HL-60 (cell line): Measurements from ENCODE around the gene PPP2R2D.

Experiments used
- DNase-seq, 2 experiments: peaks; one replicate each; pipeline ENCODE4 v3.0.0-alpha.2; 2010 to 2020; ENCODE audit warnings: low read depth in 1 of 2, low spot score in 1 of 2
- H3K27ac ChIP-seq: fragments of 250-450 bp; sonication (Bioruptor Pico); replicated peaks from 2 replicates; pipeline ENCODE4 v1.5.1; 2020; ENCODE audit warnings: mild to moderate bottlenecking, moderate library complexity
- H3K27me3 ChIP-seq: fragments of 250-450 bp; sonication (Bioruptor Pico); 2 replicates; pipeline ENCODE4 v1.5.1; 2021; ENCODE audit warnings: mild to moderate bottlenecking, moderate library complexity; ENCODE audit not compliant: insufficient read depth, poor library complexity, severe bottlenecking
- H3K4me3 ChIP-seq: replicated peaks from 2 replicates; pipeline ENCODE4 v1.5.1; 2011; ENCODE audit warnings: mild to moderate bottlenecking, control low read depth, low read length; ENCODE audit not compliant: insufficient read depth
- GABPA ChIP-seq: IDR thresholded peaks from 2 replicates; pipeline ENCODE4 v1.6.1; 2012; ENCODE audit warnings: low read depth
- POLR2AphosphoS5 ChIP-seq: IDR thresholded peaks from 2 replicates; pipeline ENCODE4 v1.6.1; 2012; ENCODE audit warnings: low read depth
- REST ChIP-seq: IDR thresholded peaks from 2 replicates; pipeline ENCODE4 v1.6.1; 2012; ENCODE audit warnings: low read depth; ENCODE audit not compliant: insufficient replicate concordance
- SPI1 ChIP-seq: IDR thresholded peaks from 2 replicates; pipeline ENCODE4 v1.6.1; 2012; ENCODE audit warnings: low read depth, mild to moderate bottlenecking, borderline replicate concordance
- TF ChIP-seq, protein P1 (sequence below): IDR thresholded peaks from one replicate; pipeline ENCODE4 v1.5.1; 2011; ENCODE audit warnings: low read length, control low read depth, inconsistent platforms; ENCODE audit not compliant: insufficient read depth

PPP2R2D gene

GRCh38 chr10:131860806-131861440 is 39.9 kb upstream of the PPP2R2D start:
- DNase-seq: no peak
- Histone ChIP-seq H3K27me3 (no peaks in the 10 kb centered on the region), H3K27ac (no peak overlapping the region), H3K4me3 (no peak overlapping the region)
- TF ChIP-seq REST: no peak
- TF ChIP-seq POLR2AphosphoS5: no peak
- TF ChIP-seq SPI1: no peak
- no peak for TF ChIP-seq GABPA
- TF ChIP-seq, protein P1, sequence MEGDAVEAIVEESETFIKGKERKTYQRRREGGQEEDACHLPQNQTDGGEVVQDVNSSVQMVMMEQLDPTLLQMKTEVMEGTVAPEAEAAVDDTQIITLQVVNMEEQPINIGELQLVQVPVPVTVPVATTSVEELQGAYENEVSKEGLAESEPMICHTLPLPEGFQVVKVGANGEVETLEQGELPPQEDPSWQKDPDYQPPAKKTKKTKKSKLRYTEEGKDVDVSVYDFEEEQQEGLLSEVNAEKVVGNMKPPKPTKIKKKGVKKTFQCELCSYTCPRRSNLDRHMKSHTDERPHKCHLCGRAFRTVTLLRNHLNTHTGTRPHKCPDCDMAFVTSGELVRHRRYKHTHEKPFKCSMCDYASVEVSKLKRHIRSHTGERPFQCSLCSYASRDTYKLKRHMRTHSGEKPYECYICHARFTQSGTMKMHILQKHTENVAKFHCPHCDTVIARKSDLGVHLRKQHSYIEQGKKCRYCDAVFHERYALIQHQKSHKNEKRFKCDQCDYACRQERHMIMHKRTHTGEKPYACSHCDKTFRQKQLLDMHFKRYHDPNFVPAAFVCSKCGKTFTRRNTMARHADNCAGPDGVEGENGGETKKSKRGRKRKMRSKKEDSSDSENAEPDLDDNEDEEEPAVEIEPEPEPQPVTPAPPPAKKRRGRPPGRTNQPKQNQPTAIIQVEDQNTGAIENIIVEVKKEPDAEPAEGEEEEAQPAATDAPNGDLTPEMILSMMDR: no peak

- Histone ChIP-seq H3K27me3 (no peaks in the 10 kb centered on the region), H3K27ac (no peak overlapping the region), H3K4me3 (no peak overlapping the region)
- TF ChIP-seq, protein P1: no peak
- no peak for TF ChIP-seq REST
- TF ChIP-seq GABPA: no peak
- DNase-seq: no peak
These were observed 38.3 kb upstream of the PPP2R2D start for GRCh38 chr10:131862548-131862947.

- Histone ChIP-seq H3K27ac (no peak overlapping the region), H3K4me3 (no peak overlapping the region), H3K27me3 (no peaks in the 10 kb centered on the region)
- TF ChIP-seq SPI1 (no peak), GABPA (no peak), POLR2AphosphoS5 (no peak), REST (no peak)
- TF ChIP-seq, protein P1: no peak
- DNase-seq: no peak
These were observed 35.4 kb upstream of the PPP2R2D start for GRCh38 chr10:131865223-131865917.
